ENCODE data around the gene INTS14.

GRCh38 chr15:65653801-65654521 is 43.0 kb upstream of the INTS14 start:
- TF ChIP-seq, protein P1, sequence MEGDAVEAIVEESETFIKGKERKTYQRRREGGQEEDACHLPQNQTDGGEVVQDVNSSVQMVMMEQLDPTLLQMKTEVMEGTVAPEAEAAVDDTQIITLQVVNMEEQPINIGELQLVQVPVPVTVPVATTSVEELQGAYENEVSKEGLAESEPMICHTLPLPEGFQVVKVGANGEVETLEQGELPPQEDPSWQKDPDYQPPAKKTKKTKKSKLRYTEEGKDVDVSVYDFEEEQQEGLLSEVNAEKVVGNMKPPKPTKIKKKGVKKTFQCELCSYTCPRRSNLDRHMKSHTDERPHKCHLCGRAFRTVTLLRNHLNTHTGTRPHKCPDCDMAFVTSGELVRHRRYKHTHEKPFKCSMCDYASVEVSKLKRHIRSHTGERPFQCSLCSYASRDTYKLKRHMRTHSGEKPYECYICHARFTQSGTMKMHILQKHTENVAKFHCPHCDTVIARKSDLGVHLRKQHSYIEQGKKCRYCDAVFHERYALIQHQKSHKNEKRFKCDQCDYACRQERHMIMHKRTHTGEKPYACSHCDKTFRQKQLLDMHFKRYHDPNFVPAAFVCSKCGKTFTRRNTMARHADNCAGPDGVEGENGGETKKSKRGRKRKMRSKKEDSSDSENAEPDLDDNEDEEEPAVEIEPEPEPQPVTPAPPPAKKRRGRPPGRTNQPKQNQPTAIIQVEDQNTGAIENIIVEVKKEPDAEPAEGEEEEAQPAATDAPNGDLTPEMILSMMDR (IDR thresholded peaks at IDR 0.05), result no peak
- no peak for TF ChIP-seq EZH2 (IDR thresholded peaks at IDR 0.05)
